Ascending aorta (tissue), 2 donors: Measurements from ENCODE around the gene USP34. TPM values are rescaled to one million over a fixed set of nuclear protein-coding genes. Genes with fewer than 3 reads are reported as not detected.

Experiments
- DNase-seq, 2 donors: peaks; one replicate each; pipeline ENCODE4 v3.0.0-alpha.2; 2019; ENCODE audit warnings: low spot score in 2 of 2
- H3K27ac ChIP-seq, 2 donors: fragments of 200-600 bp; sonication (generic); one replicate each; pipeline ENCODE4 v1.5.1; 2016 to 2017; ENCODE audit warnings: mild to moderate bottlenecking in 1 of 2
- H3K27me3 ChIP-seq: fragments of 200-600 bp; sonication (generic); one replicate; pipeline ENCODE4 v1.5.1; 2017
- H3K36me3 ChIP-seq, 2 donors: fragments of 200-600 bp; sonication (generic); one replicate each; pipeline ENCODE4 v1.5.1; 2016
- H3K4me1 ChIP-seq, 2 donors: fragments of 200-600 bp; sonication (generic); one replicate each; pipeline ENCODE4 v1.5.1; 2016 to 2017; ENCODE audit warnings: mild to moderate bottlenecking in 1 of 2
- H3K4me3 ChIP-seq, 2 donors: fragments of 200-600 bp; sonication (generic); one replicate each; pipeline ENCODE4 v1.5.1; 2016 to 2017; ENCODE audit warnings: mild to moderate bottlenecking in 1 of 2
- H3K9me3 ChIP-seq, 2 donors: fragments of 200-600 bp; sonication (generic); one replicate each; pipeline ENCODE4 v1.5.1; 2016
- intact Hi-C: fragments of 100-400 bp; cut with DNase I; formaldehyde crosslinking; loops from one replicate; pipeline ENCODE4 v1.15.1; 2023
- total RNA-seq: library from RNA; depleted of rRNA; stranded (reverse); fragments of >200 nt; gene quantifications from one replicate; pipeline ENCODE4 v1.1.0, GENCODE V29; 2016
- TF ChIP-seq, protein P1 (sequence below), 3 experiments: fragments of 200-600 bp in 2 of 3; fragments of 450-650 bp in 1 of 3; sonication (generic) in 2 of 3; IDR thresholded peaks; one replicate each; pipeline ENCODE4 v1.5.1; 2016 to 2019; ENCODE audit warnings: antibody characterized with exemption in 3 of 3, mild to moderate bottlenecking in 1 of 3, moderate library complexity in 1 of 3

The USP34 gene
- total RNA-seq, 1 donor from 2014 or later: 59.3 TPM

DNA sequence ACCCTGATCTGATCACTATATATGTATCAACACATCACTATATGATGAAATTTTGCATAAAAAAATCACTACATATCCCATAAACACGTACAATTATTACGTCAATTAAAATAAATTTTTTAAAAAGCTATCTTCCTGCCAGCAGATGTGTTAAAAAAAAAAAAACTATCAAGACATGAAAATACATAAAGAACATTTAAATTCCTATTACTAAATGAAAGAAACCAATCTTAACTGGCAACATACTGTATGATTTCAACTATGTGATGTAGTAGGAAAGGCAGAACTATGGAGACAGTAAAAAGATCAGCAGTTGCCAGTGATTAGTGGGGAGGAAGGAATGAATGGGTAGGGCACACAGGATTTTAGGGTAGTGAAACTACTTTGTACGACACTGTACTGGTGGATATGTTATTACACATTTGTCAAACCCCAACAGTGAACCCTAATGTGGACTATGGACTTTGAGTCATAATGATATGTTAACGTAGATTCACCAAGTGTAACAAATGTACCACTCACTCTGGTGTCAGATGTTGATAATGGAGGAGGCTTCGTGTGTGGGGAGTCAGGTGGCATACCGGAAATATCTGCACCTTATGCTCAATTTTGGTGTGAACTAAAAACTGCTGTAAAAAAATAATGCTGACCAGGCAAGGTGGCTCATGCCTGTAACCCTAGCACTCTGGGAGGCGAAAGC lies 27.4 kb downstream of the USP34 start:
- Histone ChIP-seq H3K4me1 (peaks cover 0 to 16% of the 10 kb centered on the region in 2 donors), H3K27ac (no peak overlapping the region), H3K27me3 (no peaks in the 10 kb centered on the region), H3K4me3 (no peak overlapping the region), H3K36me3 (no peaks in the 10 kb centered on the region), H3K9me3 (no peaks in the 10 kb centered on the region)
- DNase-seq: no peak
- intact Hi-C loops: no loop called here
- TF ChIP-seq, protein P1, sequence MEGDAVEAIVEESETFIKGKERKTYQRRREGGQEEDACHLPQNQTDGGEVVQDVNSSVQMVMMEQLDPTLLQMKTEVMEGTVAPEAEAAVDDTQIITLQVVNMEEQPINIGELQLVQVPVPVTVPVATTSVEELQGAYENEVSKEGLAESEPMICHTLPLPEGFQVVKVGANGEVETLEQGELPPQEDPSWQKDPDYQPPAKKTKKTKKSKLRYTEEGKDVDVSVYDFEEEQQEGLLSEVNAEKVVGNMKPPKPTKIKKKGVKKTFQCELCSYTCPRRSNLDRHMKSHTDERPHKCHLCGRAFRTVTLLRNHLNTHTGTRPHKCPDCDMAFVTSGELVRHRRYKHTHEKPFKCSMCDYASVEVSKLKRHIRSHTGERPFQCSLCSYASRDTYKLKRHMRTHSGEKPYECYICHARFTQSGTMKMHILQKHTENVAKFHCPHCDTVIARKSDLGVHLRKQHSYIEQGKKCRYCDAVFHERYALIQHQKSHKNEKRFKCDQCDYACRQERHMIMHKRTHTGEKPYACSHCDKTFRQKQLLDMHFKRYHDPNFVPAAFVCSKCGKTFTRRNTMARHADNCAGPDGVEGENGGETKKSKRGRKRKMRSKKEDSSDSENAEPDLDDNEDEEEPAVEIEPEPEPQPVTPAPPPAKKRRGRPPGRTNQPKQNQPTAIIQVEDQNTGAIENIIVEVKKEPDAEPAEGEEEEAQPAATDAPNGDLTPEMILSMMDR (IDR thresholded peaks at IDR 0.05): no peak

DNA sequence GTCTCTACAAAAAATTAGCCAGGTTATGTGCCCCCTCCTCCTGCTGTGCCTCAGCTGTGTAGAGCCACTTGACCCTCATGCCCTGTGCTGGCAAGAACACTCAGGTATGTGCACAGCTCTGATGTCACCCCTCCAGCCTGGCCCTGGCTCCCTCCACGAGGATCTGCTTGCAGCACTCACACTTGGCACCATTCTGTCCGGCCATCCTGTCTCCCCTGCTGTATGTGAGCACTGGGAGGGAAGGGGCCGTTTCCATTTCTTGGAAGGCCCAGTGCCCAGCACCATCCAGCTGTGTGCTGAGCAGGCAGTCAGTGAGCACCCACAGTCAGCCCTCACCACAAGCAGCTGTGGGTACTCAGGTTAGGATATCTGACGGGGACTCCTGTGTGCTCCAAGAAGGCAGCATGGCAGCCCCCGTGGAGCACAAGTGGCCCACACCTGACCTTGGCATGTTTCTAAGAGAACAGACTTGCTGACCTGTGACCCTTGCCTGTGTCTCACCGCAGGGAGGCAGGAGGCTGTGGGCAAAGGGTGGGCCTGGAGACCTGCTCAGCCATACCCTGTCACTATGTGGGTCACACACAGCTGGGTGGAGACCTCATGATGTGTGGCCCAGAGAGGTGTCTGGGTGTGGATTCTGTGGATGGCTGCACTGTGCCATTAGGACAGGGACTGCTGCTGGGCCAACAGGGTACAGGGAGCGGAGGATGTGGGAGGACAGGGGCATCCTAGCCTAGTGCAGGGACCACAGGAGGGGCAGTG lies 31.5 kb downstream of the USP34 start:
- Histone ChIP-seq H3K36me3 (no peaks in the 10 kb centered on the region), H3K4me1 (peaks cover 0 to 26% of the 10 kb centered on the region in 2 donors), H3K27ac (no peak overlapping the region), H3K9me3 (peaks cover 0 to 9% of the 10 kb centered on the region in 2 donors), H3K4me3 (no peak overlapping the region), H3K27me3 (no peaks in the 10 kb centered on the region)
- intact Hi-C loops: no loop called here
- no peak for DNase-seq
- TF ChIP-seq, protein P1 (IDR thresholded peaks at IDR 0.05): no peak

DNA sequence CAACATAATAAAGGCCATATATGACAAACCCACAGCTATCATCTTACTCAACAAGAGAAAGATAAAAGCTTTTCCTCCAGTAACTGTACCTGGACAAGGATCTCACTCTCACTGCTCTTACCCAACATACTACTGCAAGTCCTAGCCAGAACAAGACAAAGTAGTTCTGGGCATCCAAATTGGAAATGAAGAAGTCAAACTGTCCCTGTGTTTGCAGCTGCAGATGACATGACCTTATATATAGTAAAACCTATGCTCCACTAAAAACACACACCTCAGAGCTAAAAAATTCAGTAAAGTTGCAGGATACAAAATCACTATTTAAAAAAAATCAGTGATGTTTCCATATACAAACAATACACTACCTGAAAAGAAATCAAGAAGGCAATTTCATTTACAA lies 32.2 kb downstream of the USP34 start:
- intact Hi-C loops: no loop called here
- no peak for DNase-seq
- Histone ChIP-seq H3K27me3 (no peaks in the 10 kb centered on the region), H3K9me3 (peaks cover 0 to 9% of the 10 kb centered on the region in 2 donors), H3K36me3 (no peaks in the 10 kb centered on the region), H3K4me3 (no peak overlapping the region), H3K4me1 (peaks cover 0 to 26% of the 10 kb centered on the region in 2 donors), H3K27ac (no peak overlapping the region)
- TF ChIP-seq, protein P1 (IDR thresholded peaks at IDR 0.05): no peak

DNA sequence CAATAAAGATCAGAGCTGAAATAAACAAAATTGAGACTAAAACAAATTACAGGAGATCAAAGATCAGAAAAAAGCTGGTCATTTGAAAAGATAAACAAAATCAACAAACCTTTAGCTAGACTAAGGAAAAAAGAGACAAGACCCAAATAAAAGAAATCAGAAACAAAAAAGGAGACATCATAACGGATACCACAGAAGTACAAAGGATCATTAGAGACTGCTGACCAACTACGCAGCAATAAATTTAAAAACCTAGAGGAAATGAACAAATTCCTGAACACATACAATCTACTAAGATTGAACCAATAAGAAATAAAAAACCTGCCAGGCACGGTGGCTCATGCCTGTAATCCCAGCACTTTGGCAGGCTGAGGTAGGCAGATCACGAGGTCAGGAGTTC lies 33.7 kb downstream of the USP34 start:
- H3K4me1 ChIP-seq: peaks cover 0 to 33% of the 10 kb centered on the region in 2 donors

DNA sequence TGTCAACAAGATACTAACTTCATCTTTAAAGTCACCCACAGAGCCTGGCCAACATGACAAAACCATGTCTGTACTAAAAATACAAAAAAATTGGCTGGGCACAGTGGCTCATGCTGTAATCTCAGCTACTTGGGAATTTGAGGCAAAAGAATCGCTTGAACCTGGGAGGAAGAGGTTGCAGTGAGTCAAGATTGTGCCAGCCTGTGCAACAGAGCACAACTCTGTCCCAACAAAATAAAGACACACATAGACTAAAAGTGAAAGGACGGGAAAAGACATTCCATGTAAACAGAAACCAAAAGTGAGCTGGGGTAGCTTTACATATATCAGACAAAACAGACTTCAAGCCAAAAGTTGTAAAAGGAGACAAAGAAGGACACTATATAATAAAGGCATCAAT lies 34.8 kb downstream of the USP34 start:
- no peak overlapping the region for H3K4me3 ChIP-seq
- H3K9me3 ChIP-seq: peaks cover 0 to 9% of the 10 kb centered on the region in 2 donors
- no peaks in the 10 kb centered on the region for H3K27me3 ChIP-seq
- H3K27ac ChIP-seq: no peak overlapping the region
- intact Hi-C loops: no loop called here
- H3K4me1 ChIP-seq: peaks cover 0 to 30% of the 10 kb centered on the region in 2 donors
- H3K36me3 ChIP-seq: no peaks in the 10 kb centered on the region
- DNase-seq: no peak
- TF ChIP-seq, protein P1 (IDR thresholded peaks at IDR 0.05): no peak

More for the DNA sequence above, 33.7 kb downstream of the USP34 start:
- intact Hi-C loops: no loop called here
- H3K4me3 ChIP-seq: no peak overlapping the region
- no peaks in the 10 kb centered on the region for H3K27me3 ChIP-seq
- H3K27ac ChIP-seq: no peak overlapping the region
- TF ChIP-seq, protein P1 (IDR thresholded peaks at IDR 0.05): no peak
- H3K36me3 ChIP-seq: no peaks in the 10 kb centered on the region
- DNase-seq: no peak
- peaks cover 0 to 9% of the 10 kb centered on the region in 2 donors for H3K9me3 ChIP-seq
